SH-SY5Y (cell line): ENCODE measurements around the gene PKD1L1.

Source experiments
- GATA2 ChIP-seq: IDR thresholded peaks from 2 replicates; pipeline ENCODE4 v1.6.1; 2011; ENCODE audit warnings: mild to moderate bottlenecking, low read depth, low read length
- GATA3 ChIP-seq: IDR thresholded peaks from 2 replicates; pipeline ENCODE4 v1.6.1; 2011; ENCODE audit warnings: low read depth, mild to moderate bottlenecking, low read length, moderate library complexity

DNA sequence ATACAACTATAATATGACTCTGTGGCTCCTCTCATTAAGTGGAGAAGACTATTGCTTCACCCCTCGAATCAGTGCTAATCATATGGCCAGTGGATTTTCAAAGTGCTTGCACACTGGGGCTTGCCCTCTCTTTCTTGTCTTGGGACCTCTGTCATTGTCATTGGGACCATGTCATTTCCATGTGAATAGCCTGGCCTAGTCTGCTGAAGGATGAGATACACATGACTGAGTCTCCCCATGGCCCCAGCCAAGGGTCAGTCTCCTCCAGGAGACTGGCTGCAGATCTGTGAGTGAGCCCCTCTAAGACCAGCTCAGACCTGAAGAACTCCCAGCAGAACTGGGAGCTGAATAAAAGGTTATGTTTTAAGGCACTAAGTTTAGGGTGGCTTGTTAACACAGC, 39.5 kb downstream of the PKD1L1 start:
- TF ChIP-seq GATA3 = no peak
- TF ChIP-seq GATA2 = no peak
